HepG2 (cell line): ENCODE data around the gene MAEA. TPM values are rescaled to one million over a fixed set of nuclear protein-coding genes. Genes with fewer than 3 reads are reported as not detected.

Source experiments
- ATAC-seq: fragments of 200-7000 bp; cut with Tn5 transposase; 3 replicates; pipeline ENCODE4 v1.9.1; 2020; ENCODE audit warnings: mild to moderate bottlenecking, moderate library complexity
- BruUV-seq: library from RNA; stranded (reverse); fragments of 400-500 nt; replicated peaks from 2 replicates; lab custom pipeline; 2021; lab: Mats Ljungman, UMichigan
- CTCF ChIA-PET: fragments of 300-600 bp; formaldehyde crosslinking; extraction: SDS; loops from one replicate; lab custom pipeline; 2021; ENCODE audit warnings: low total read pairs, inconsistent platforms, low intra/inter-chr PET ratio; lab: Yijun Ruan, JAX
- POLR2A ChIA-PET: fragments of 350-600 bp; sonication (Branson Sonifier 250); formaldehyde crosslinking; loops from one replicate; lab custom pipeline; 2020; ENCODE audit warnings: antibody characterized with exemption, inconsistent platforms; lab: Yijun Ruan, JAX
- DNase-seq: peaks from one replicate; pipeline ENCODE4 v3.0.0-alpha.2; 2015; ENCODE audit warnings: low spot score
- FAIRE-seq: peaks from 3 replicates; lab custom pipeline; 2011; peaks lifted over from hg19 to GRCh38; lab: Jason Lieb, UNC
- H2AFZ ChIP-seq: one replicate; pipeline ENCODE4 v1.6.1; 2011; ENCODE audit warnings: low read length, inconsistent platforms
- H3K27ac ChIP-seq: fragments of 300-600 bp; 3 replicates; pipeline ENCODE4 v1.8.0; 2011; ENCODE audit warnings: mixed run types, mild to moderate bottlenecking, mixed read lengths, low read length, inconsistent platforms; ENCODE audit not compliant: insufficient read depth; ENCODE audit errors: extremely low read length
- H3K27me3 ChIP-seq, 2 experiments: fragments of 200-600 bp in 1 of 2; 2 replicates in 1 of 2; 3 replicates in 1 of 2; pipeline versions ENCODE4 v1.6.0 to v1.8.0; 2011; ENCODE audit warnings: low read length in 2 of 2, mild to moderate bottlenecking in 2 of 2, moderate library complexity in 2 of 2, inconsistent platforms in 1 of 2; ENCODE audit not compliant: insufficient read depth in 2 of 2, control insufficient read depth in 1 of 2
- H3K36me3 ChIP-seq, 2 experiments: fragments of 200-600 bp in 1 of 2; replicated peaks in 1 of 2; 2 replicates in 1 of 2; 3 replicates in 1 of 2; pipeline versions ENCODE4 v1.5.1 to v1.8.0; 2011; ENCODE audit warnings: low read length in 2 of 2, inconsistent platforms in 1 of 2; ENCODE audit not compliant: insufficient read depth in 2 of 2, control insufficient read depth in 1 of 2
- H3K4me1 ChIP-seq: 2 replicates; pipeline ENCODE4 v1.5.1; 2012; ENCODE audit warnings: low read length, inconsistent platforms; ENCODE audit not compliant: insufficient read depth
- H3K4me2 ChIP-seq: 2 replicates; pipeline ENCODE4 v1.6.0; 2011; ENCODE audit warnings: low read depth, low read length, inconsistent platforms
- H3K4me3 ChIP-seq, 3 experiments: fragments of 200-600 bp in 1 of 3; sonication (generic), shearing (Covaris generic) in 1 of 3; replicated peaks in 1 of 3; 2 replicates each; pipeline ENCODE4 v1.5.1; 2011 to 2016; ENCODE audit warnings: low read length in 3 of 3, inconsistent platforms in 2 of 3, low read depth in 2 of 3, mild to moderate bottlenecking in 2 of 3, control low read depth in 1 of 3, mixed read lengths in 1 of 3; ENCODE audit not compliant: insufficient read depth in 1 of 3
- H3K79me2 ChIP-seq: one replicate; pipeline ENCODE4 v1.6.1; 2011; ENCODE audit warnings: low read length, inconsistent platforms; ENCODE audit not compliant: insufficient read depth
- H3K9ac ChIP-seq: 2 replicates; pipeline ENCODE4 v1.6.0; 2011; ENCODE audit warnings: mild to moderate bottlenecking, low read depth, low read length, inconsistent platforms; ENCODE audit not compliant: insufficient read depth
- H3K9me3 ChIP-seq: 2 replicates; pipeline ENCODE4 v1.5.1; 2012; ENCODE audit warnings: mild to moderate bottlenecking, low read length
- H4K20me1 ChIP-seq: 2 replicates; pipeline ENCODE4 v1.6.0; 2011; ENCODE audit warnings: inconsistent platforms, mild to moderate bottlenecking, low read length, moderate library complexity; ENCODE audit not compliant: insufficient read depth
- CHCHD3 ChIP-seq: sonication (generic); formaldehyde crosslinking; IDR thresholded peaks from 2 replicates; pipeline ENCODE4 v1.8.0; 2022; ENCODE audit warnings: mild to moderate bottlenecking, missing genetic modification reagents, moderate library complexity
- GZF1 ChIP-seq: sonication (generic); formaldehyde crosslinking; IDR thresholded peaks from 2 replicates; pipeline ENCODE4 v1.5.1; 2020; ENCODE audit warnings: mild to moderate bottlenecking, missing genetic modification reagents
- MYPOP ChIP-seq: sonication (generic); formaldehyde crosslinking; IDR thresholded peaks from 2 replicates; pipeline ENCODE4 v1.8.1; 2023; ENCODE audit warnings: mild to moderate bottlenecking, moderate library complexity, missing genetic modification reagents
- NAIF1 ChIP-seq: sonication (generic); formaldehyde crosslinking; IDR thresholded peaks from 2 replicates; pipeline ENCODE4 v1.5.0; 2020; ENCODE audit warnings: mild to moderate bottlenecking, missing genetic modification reagents, borderline replicate concordance
- POLR2G ChIP-seq: fragments of 200-400 bp; formaldehyde crosslinking; IDR thresholded peaks from 2 replicates; pipeline ENCODE4 v1.6.1; 2018; ENCODE audit warnings: mild to moderate bottlenecking, low read depth, low read length, moderate library complexity
- YEATS2 ChIP-seq: sonication (generic); formaldehyde crosslinking; IDR thresholded peaks from 2 replicates; pipeline ENCODE4 v1.4.0; 2020; ENCODE audit warnings: missing genetic modification reagents, borderline replicate concordance
- WGBS: methylation state at CpG from one replicate; pipeline ENCODE4 v1.1.6; 2017; ENCODE audit warnings: low lambda C conversion rate; 5-methylcytosine and 5-hydroxymethylcytosine counted together
- in situ Hi-C: cut with HindIII; loops from 2 replicates; pipeline ENCODE4 v1.10.0; 2017; ENCODE audit warnings: low pct_unique_long_range_greater_than_20kb; ENCODE audit not compliant: extremely low pct_ligation_motif_present
- intact Hi-C: fragments of 100-400 bp; cut with micrococcal nuclease; formaldehyde crosslinking; loops from one replicate; pipeline ENCODE4 v1.10.0; 2022; ENCODE audit not compliant: unreplicated experiment
- polyA plus RNA-seq, 8 experiments: library from polyadenylated mRNA; depleted of rRNA in 3 of 8; stranded (reverse) in 7 of 8; unstranded in 1 of 8; fragments of >200 nt; fragmentation: Illumina TruSeq in 4 of 8; extraction: Trizol in 4 of 8; gene quantifications; 2 replicates each; pipeline versions ENCODE4 v1.2.1 to v1.2.3, GENCODE V29; 2011 to 2016; ENCODE audit warnings: low read depth in 4 of 8, missing spikeins in 1 of 8, mixed read lengths in 1 of 8; ENCODE audit not compliant: insufficient read depth in 1 of 8
- total RNA-seq, 5 experiments: library from RNA; depleted of rRNA; stranded (reverse); fragments of >200 nt; fragmentation: Illumina TruSeq; extraction: Trizol; gene quantifications; 2 replicates each; pipeline ENCODE4 v1.2.3, GENCODE V29; 2016; ENCODE audit warnings: low read depth in 1 of 5
- TF ChIP-seq, protein P1 (sequence below): sonication (generic); formaldehyde crosslinking; IDR thresholded peaks from 2 replicates; pipeline ENCODE4 v1.4.0; 2020; ENCODE audit warnings: missing genetic modification reagents, mild to moderate bottlenecking, borderline replicate concordance

The MAEA gene
- total and polyA plus RNA-seq, 2 of the 13 experiments (the other 11 are each of a cell fraction or from before 2014, with no cell fraction given), result 52.0 to 57.1 TPM

DNA sequence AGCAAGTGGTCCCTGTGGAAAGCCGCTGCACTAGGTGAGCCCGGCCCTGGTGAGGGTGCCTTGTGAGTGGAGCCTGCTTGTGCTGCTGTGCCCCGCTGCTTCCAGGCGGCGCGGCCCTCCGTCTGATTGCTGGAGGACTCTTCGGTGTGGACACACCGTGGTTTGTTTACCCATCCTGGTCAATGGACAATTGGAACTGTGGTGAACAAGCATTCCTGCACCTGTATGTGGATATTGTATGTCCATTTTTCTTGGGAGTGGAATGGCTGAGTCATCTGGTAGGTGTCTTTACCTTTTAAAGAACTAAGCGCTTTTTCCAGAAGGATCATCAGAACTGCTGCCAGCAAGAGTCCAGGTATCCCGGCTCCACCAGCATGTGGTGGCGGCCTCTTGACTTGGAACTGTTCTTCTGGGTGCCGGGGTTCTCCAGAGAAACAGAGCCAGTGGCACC is 15.6 kb downstream of the MAEA start (continued):
- TF ChIP-seq, protein P1, sequence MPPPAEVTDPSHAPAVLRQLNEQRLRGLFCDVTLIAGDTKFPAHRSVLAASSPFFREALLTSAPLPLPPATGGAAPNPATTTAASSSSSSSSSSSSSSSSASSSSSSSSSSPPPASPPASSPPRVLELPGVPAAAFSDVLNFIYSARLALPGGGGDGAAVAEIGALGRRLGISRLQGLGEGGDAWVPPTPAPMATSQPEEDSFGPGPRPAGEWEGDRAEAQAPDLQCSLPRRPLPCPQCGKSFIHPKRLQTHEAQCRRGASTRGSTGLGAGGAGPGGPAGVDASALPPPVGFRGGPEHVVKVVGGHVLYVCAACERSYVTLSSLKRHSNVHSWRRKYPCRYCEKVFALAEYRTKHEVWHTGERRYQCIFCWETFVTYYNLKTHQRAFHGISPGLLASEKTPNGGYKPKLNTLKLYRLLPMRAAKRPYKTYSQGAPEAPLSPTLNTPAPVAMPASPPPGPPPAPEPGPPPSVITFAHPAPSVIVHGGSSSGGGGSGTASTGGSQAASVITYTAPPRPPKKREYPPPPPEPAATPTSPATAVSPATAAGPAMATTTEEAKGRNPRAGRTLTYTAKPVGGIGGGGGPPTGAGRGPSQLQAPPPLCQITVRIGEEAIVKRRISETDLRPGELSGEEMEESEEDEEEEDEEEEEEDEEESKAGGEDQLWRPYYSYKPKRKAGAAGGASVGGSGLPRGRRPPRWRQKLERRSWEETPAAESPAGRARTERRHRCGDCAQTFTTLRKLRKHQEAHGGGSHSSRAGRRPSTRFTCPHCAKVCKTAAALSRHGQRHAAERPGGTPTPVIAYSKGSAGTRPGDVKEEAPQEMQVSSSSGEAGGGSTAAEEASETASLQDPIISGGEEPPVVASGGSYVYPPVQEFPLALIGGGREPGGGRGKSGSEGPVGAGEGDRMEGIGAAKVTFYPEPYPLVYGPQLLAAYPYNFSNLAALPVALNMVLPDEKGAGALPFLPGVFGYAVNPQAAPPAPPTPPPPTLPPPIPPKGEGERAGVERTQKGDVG, result peak; percentile 75; the same call in 1 of the 2 replicates
- TF ChIP-seq YEATS2 (CRISPR knock-in tag) (0 out of 2 replicates have a peak, but pooled peaks have one; percentile 40), NAIF1 (CRISPR knock-in tag) (no peak)

DNA sequence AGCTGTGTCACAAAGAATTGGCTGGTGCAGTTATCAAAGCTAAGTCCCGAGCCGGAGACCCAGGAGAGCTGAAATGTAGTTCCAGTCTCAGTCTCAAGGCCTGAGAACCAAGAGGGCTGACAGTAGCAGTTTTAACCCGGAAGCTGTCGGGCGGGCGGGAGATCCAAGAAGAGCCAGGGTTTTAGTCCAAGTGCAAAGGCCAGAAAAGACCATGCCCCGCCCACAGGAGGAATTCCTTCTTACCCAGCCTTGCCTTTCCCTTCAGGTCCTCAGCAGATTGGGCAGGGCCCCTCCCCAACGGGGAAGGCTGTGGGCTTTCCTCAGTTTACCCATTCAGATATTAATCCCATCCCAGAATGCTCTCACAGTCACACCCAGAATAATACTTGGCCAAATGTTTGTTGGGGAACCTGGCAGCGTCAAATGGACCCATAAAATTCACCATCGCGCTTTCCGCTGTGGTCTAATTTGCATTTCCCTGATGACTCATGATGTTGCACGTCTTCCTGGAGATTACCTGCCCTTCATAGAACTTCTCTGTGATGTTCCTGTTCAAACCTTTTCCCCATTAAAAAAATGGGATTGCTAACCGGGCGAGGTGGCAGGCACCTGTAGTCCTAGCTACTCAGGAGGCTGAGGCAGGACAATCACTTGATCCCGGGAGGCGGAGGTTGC is 16.2 kb downstream of the MAEA start:
- peaks cover 81% of the 10 kb centered on the region for H3K79me2 ChIP-seq
- TF ChIP-seq POLR2G (no peak), MYPOP (CRISPR knock-in tag) (no peak), CHCHD3 (CRISPR knock-in tag) (no peak), GZF1 (no peak)
- no peaks in the 10 kb centered on the region for H3K27me3 ChIP-seq
- DNase-seq (no peak), FAIRE-seq (no peak), ATAC-seq (no peak)
- H4K20me1 ChIP-seq, result peaks cover 14% of the 10 kb centered on the region; the same call in 1 of the 2 replicates
- H3K4me2 ChIP-seq, result peak overlapping the region; percentile 45; the same call in 1 of the 2 replicates
- H3K36me3 ChIP-seq, result peaks cover 0 to 8% of the 10 kb centered on the region in 2 experiments; a peak in 3 of 5 replicates
- BruUV-seq, result no TSS peak
- intact Hi-C loops, result loop anchor here (5.0 kb wide), 1 partner anchor 41 kb away; the partner anchor contains the start of gene UVSSA
- in situ Hi-C loops, result no loop called here
- H3K4me3 ChIP-seq, result no peak overlapping the region
- no peaks in the 10 kb centered on the region for H3K9me3 ChIP-seq
- CTCF ChIA-PET, result no interaction called here
- no peak overlapping the region for H3K9ac ChIP-seq
- H2AFZ ChIP-seq, result no peak overlapping the region
- WGBS, result 93% methylated on average over 17 of the region's 17 CpGs
- peak overlapping the region; percentile 58 for H3K27ac ChIP-seq
- H3K4me1 ChIP-seq, result peaks cover 52% of the 10 kb centered on the region
- POLR2A ChIA-PET, result no interaction called here
